Measurements from ENCODE around the gene SHROOM3.

DNA sequence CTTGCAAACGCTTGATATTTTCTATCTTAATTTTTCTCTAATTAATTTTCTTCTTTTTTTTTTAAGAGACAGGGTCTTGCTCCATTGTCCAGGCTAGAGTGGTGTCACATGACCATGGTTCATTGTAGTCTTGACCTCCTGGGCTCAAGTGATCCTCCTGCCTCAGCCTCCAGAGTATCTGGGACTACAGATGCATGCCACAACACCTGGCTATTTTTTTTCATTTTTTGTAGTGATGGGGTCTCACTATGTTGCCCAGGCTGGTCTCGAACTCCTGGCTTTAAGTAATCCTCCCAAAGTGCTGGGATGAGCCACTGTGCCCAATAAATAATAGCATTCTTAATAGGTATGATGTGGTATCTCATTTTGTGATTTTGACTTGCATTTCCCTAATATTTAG lies 18.2 kb downstream of the SHROOM3 start:
- TF ChIP-seq, protein P1, sequence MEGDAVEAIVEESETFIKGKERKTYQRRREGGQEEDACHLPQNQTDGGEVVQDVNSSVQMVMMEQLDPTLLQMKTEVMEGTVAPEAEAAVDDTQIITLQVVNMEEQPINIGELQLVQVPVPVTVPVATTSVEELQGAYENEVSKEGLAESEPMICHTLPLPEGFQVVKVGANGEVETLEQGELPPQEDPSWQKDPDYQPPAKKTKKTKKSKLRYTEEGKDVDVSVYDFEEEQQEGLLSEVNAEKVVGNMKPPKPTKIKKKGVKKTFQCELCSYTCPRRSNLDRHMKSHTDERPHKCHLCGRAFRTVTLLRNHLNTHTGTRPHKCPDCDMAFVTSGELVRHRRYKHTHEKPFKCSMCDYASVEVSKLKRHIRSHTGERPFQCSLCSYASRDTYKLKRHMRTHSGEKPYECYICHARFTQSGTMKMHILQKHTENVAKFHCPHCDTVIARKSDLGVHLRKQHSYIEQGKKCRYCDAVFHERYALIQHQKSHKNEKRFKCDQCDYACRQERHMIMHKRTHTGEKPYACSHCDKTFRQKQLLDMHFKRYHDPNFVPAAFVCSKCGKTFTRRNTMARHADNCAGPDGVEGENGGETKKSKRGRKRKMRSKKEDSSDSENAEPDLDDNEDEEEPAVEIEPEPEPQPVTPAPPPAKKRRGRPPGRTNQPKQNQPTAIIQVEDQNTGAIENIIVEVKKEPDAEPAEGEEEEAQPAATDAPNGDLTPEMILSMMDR (conservative IDR thresholded peaks at IDR 0.05; ENCODE audit: low read depth in 2 of 2), result no peak
- no peak for TF ChIP-seq EZH2 (IDR thresholded peaks at IDR 0.05; ENCODE audit: low read depth, unreplicated experiment)
- TF ChIP-seq, protein P2, sequence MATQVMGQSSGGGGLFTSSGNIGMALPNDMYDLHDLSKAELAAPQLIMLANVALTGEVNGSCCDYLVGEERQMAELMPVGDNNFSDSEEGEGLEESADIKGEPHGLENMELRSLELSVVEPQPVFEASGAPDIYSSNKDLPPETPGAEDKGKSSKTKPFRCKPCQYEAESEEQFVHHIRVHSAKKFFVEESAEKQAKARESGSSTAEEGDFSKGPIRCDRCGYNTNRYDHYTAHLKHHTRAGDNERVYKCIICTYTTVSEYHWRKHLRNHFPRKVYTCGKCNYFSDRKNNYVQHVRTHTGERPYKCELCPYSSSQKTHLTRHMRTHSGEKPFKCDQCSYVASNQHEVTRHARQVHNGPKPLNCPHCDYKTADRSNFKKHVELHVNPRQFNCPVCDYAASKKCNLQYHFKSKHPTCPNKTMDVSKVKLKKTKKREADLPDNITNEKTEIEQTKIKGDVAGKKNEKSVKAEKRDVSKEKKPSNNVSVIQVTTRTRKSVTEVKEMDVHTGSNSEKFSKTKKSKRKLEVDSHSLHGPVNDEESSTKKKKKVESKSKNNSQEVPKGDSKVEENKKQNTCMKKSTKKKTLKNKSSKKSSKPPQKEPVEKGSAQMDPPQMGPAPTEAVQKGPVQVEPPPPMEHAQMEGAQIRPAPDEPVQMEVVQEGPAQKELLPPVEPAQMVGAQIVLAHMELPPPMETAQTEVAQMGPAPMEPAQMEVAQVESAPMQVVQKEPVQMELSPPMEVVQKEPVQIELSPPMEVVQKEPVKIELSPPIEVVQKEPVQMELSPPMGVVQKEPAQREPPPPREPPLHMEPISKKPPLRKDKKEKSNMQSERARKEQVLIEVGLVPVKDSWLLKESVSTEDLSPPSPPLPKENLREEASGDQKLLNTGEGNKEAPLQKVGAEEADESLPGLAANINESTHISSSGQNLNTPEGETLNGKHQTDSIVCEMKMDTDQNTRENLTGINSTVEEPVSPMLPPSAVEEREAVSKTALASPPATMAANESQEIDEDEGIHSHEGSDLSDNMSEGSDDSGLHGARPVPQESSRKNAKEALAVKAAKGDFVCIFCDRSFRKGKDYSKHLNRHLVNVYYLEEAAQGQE (IDR thresholded peaks at IDR 0.05; ENCODE audit: unreplicated experiment), result no peak
- no peak for TF ChIP-seq POLR2AphosphoS5 (IDR thresholded peaks at IDR 0.05; ENCODE audit: low read depth)
- TF ChIP-seq EZH2phosphoT487 (IDR thresholded peaks at IDR 0.05; ENCODE audit: unreplicated experiment), result no peak
- no peak for TF ChIP-seq CREB1 (CRISPR knock-in tag; IDR thresholded peaks at IDR 0.05; ENCODE audit: low read depth)
- TF ChIP-seq STAT1 (IDR thresholded peaks at IDR 0.05; ENCODE audit: unreplicated experiment), result no peak
- TF ChIP-seq, protein P3, sequence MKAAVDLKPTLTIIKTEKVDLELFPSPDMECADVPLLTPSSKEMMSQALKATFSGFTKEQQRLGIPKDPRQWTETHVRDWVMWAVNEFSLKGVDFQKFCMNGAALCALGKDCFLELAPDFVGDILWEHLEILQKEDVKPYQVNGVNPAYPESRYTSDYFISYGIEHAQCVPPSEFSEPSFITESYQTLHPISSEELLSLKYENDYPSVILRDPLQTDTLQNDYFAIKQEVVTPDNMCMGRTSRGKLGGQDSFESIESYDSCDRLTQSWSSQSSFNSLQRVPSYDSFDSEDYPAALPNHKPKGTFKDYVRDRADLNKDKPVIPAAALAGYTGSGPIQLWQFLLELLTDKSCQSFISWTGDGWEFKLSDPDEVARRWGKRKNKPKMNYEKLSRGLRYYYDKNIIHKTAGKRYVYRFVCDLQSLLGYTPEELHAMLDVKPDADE (IDR thresholded peaks at IDR 0.05), result no peak

Measured in GM23338 (cell line).